WTC11 (cell line): Measurements from ENCODE around the gene MMP24OS. TPM values are rescaled to one million over a fixed set of nuclear protein-coding genes. Genes with fewer than 3 reads are reported as not detected.

ENCODE experiments used
- ATAC-seq: fragments of 200-7000 bp; cut with Tn5 transposase; 2 replicates; pipeline ENCODE4 v1.10.0; 2021; ENCODE audit warnings: mild to moderate bottlenecking, moderate library complexity
- CTCF ChIA-PET: fragments of 300-600 bp; sonication (Branson Sonifier 250); formaldehyde crosslinking; loops from one replicate; lab custom pipeline; 2021; ENCODE audit warnings: antibody characterized with exemption; lab: Charles Lee
- POLR2A ChIA-PET: fragments of 350-600 bp; sonication (Branson Sonifier 250); formaldehyde crosslinking; loops from one replicate; lab custom pipeline; 2021; ENCODE audit warnings: antibody characterized with exemption; lab: Charles Lee
- DNase-seq: peaks from one replicate; pipeline ENCODE4 v3.0.0; 2021; ENCODE audit warnings: low spot score
- H3K27ac Mint-ChIP-seq: 2 replicates; pipeline ENCODE4 v1.8.0; 2021; ENCODE audit warnings: mixed read lengths
- H3K27me3 Mint-ChIP-seq: 2 replicates; pipeline ENCODE4 v1.8.0; 2021; ENCODE audit warnings: low read depth, mild to moderate bottlenecking, moderate library complexity, mixed read lengths
- H3K36me3 Mint-ChIP-seq: 2 replicates; pipeline ENCODE4 v1.8.0; 2021; ENCODE audit warnings: mixed read lengths
- H3K4me1 Mint-ChIP-seq: 2 replicates; pipeline ENCODE4 v1.8.0; 2022; ENCODE audit warnings: mixed read lengths
- H3K4me3 Mint-ChIP-seq: 2 replicates; pipeline ENCODE4 v1.8.0; 2021; ENCODE audit warnings: mild to moderate bottlenecking, moderate library complexity, mixed read lengths
- H3K9me3 Mint-ChIP-seq: 2 replicates; pipeline ENCODE4 v1.8.0; 2021; ENCODE audit warnings: mixed read lengths
- ARID4B ChIP-seq: sonication (generic); formaldehyde crosslinking; IDR thresholded peaks from 2 replicates; pipeline ENCODE4 v1.8.0; 2023; ENCODE audit warnings: missing genetic modification reagents, mild to moderate bottlenecking, borderline replicate concordance
- CREM ChIP-seq: sonication (generic); formaldehyde crosslinking; IDR thresholded peaks from 2 replicates; pipeline ENCODE4 v1.8.1; 2022; ENCODE audit warnings: mild to moderate bottlenecking, missing genetic modification reagents, moderate library complexity
- CTCF ChIP-seq: fragments of 200-600 bp; IDR thresholded peaks from 2 replicates; pipeline ENCODE4 v1.8.0; 2022; ENCODE audit warnings: antibody characterized with exemption
- ELF4 ChIP-seq: sonication (generic); formaldehyde crosslinking; IDR thresholded peaks from 2 replicates; pipeline ENCODE4 v1.8.1; 2022; ENCODE audit warnings: low read depth, mild to moderate bottlenecking, moderate library complexity, missing genetic modification reagents
- FOXJ3 ChIP-seq: sonication (generic); formaldehyde crosslinking; IDR thresholded peaks from 2 replicates; pipeline ENCODE4 v1.9.0; 2021; ENCODE audit warnings: missing genetic modification reagents, mild to moderate bottlenecking, borderline replicate concordance
- IRF1 ChIP-seq: sonication (generic); formaldehyde crosslinking; IDR thresholded peaks from 2 replicates; pipeline ENCODE4 v1.8.0; 2023; ENCODE audit warnings: missing genetic modification reagents
- PRRX2 ChIP-seq: fragments of 250-450 bp; sonication (Bioruptor Pico); IDR thresholded peaks from 2 replicates; pipeline ENCODE4 v1.8.0; 2021; ENCODE audit warnings: mild to moderate bottlenecking
- TCF7 ChIP-seq: sonication (generic); formaldehyde crosslinking; IDR thresholded peaks from 2 replicates; pipeline ENCODE4 v1.8.0; 2022; ENCODE audit warnings: mild to moderate bottlenecking, low read depth, missing genetic modification reagents, moderate library complexity
- TP53 ChIP-seq: sonication (generic); formaldehyde crosslinking; IDR thresholded peaks from 2 replicates; pipeline ENCODE4 v1.8.1; 2023; ENCODE audit warnings: mild to moderate bottlenecking, missing genetic modification reagents
- ZNF281 ChIP-seq: sonication (generic); formaldehyde crosslinking; IDR thresholded peaks from 2 replicates; pipeline ENCODE4 v1.8.0; 2023; ENCODE audit warnings: mild to moderate bottlenecking, missing genetic modification reagents
- ZNF671 ChIP-seq: fragments of 250-450 bp; sonication (Bioruptor Pico); IDR thresholded peaks from 2 replicates; pipeline ENCODE4 v1.8.0; 2021; ENCODE audit warnings: mild to moderate bottlenecking
- ZSCAN18 ChIP-seq: fragments of 250-450 bp; sonication (Bioruptor Pico); IDR thresholded peaks from 2 replicates; pipeline ENCODE4 v2.1.2; 2022; ENCODE audit warnings: mild to moderate bottlenecking, moderate library complexity
- total RNA-seq: library from RNA; stranded (reverse); gene quantifications from 3 replicates; pipeline ENCODE4 v1.2.3, GENCODE V29; 2021

MMP24OS gene
- total RNA-seq, 1 experiment from 2014 or later, result 50.6 TPM

- ATAC-seq (no peak), DNase-seq (no peak)
- Mint-ChIP-seq H3K27me3 (no peaks in the 10 kb centered on the region; the same call in none of the 2 replicates), H3K36me3 (no peaks in the 10 kb centered on the region), H3K4me1 (no peaks in the 10 kb centered on the region), H3K4me3 (no peak overlapping the region), H3K9me3 (no peaks in the 10 kb centered on the region), H3K27ac (no peak overlapping the region)
- TF ChIP-seq CTCF (no peak), CREM (CRISPR knock-in tag) (no peak), TP53 (no peak), ARID4B (no peak)
- ChIA-PET POLR2A (no interaction called here), CTCF (interaction anchor here (0.9 to 6.2 kb wide), 3 partner anchors 11 to 145 kb away, joined by 3 to 36 read pairs (median 3); partner anchors contain the start of gene EDEM2)
These were observed 14.8 kb upstream of the MMP24OS start for GRCh38 chr20:35292504-35293285.

GRCh38 chr20:35291654-35292503 is 14.0 kb upstream of the MMP24OS start, which contains the start of gene FAM83C:
TSS of gene FAM83C (minus strand) at chr20:35292425. CDS start at chr20:35292304, 121 bp downstream.
- ATAC-seq, result no peak
- no peaks in the 10 kb centered on the region for H3K4me1 Mint-ChIP-seq
- H3K4me3 Mint-ChIP-seq, result no peak within 1 kb of the TSS
- ChIA-PET POLR2A (no interaction called here), CTCF (interaction anchor here (0.9 to 6.2 kb wide), 4 partner anchors 11 to 147 kb away, joined by 3 to 36 read pairs (median 3); partner anchors contain the start of gene EDEM2)
- no peak for TF ChIP-seq TCF7 (CRISPR knock-in tag)
- TF ChIP-seq IRF1 (CRISPR knock-in tag), result no peak
- no peak for TF ChIP-seq ELF4
- no peak for TF ChIP-seq PRRX2 (CRISPR knock-in tag)
- no peak for TF ChIP-seq ZNF671 (CRISPR knock-in tag)
- no peak for TF ChIP-seq FOXJ3 (CRISPR knock-in tag)
- no peak for TF ChIP-seq ZSCAN18
- TF ChIP-seq TP53, result no peak
- TF ChIP-seq ZNF281 (CRISPR knock-in tag), result no peak
- H3K27me3 Mint-ChIP-seq, result no peaks in the 10 kb centered on the region; the same call in none of the 2 replicates
- H3K9me3 Mint-ChIP-seq, result no peaks in the 10 kb centered on the region
- no peak for DNase-seq
- no peak within 1 kb of the TSS for H3K27ac Mint-ChIP-seq
- no peaks in the 10 kb centered on the region for H3K36me3 Mint-ChIP-seq
